ENCODE measurements around the gene ASPSCR1. TPM values are rescaled to one million over a fixed set of nuclear protein-coding genes. Genes with fewer than 3 reads are reported as not detected.

ASPSCR1 gene
- total and polyA plus RNA-seq, 3 donors from 2014 or later = 40.5 to 49.7 (median 46.2) TPM

- WGBS, 2 donors = 91 to 95% methylated on average over 7 to 22 of the region's 28 CpGs
- intact Hi-C loops (cut with DNase I; ENCODE audit: low total_unique reads) = no loop called here
- no peaks in the 10 kb centered on the region for H3K27me3 ChIP-seq
- no peak overlapping the region for H3K4me3 ChIP-seq
- peaks cover 6% of the 10 kb centered on the region for H3K4me1 ChIP-seq
- TF ChIP-seq POLR2A (IDR thresholded peaks at IDR 0.05) = no peak
- no peak for TF ChIP-seq CTCF (IDR thresholded peaks at IDR 0.05)
- H3K36me3 ChIP-seq (ENCODE audit: low read depth, missing control alignments) = no peaks in the 10 kb centered on the region
- no peak for DNase-seq
- H3K27ac ChIP-seq = no peak overlapping the region
- H3K9me3 ChIP-seq = no peaks in the 10 kb centered on the region
Measured at GRCh38 chr17:82016061-82016874, 38.8 kb downstream of the ASPSCR1 start.

- WGBS, 2 donors = 91 to 93% methylated on average over 21 to 23 of the region's 24 CpGs
- no peaks in the 10 kb centered on the region for H3K36me3 ChIP-seq (ENCODE audit: low read depth, missing control alignments)
- H3K4me1 ChIP-seq = peaks cover 13% of the 10 kb centered on the region
- no peak overlapping the region for H3K4me3 ChIP-seq
- TF ChIP-seq POLR2A (IDR thresholded peaks at IDR 0.05) (no peak), CTCF (IDR thresholded peaks at IDR 0.05) (no peak)
- DNase-seq = no peak
- no peaks in the 10 kb centered on the region for H3K27me3 ChIP-seq
- intact Hi-C loops (cut with DNase I; ENCODE audit: low total_unique reads) = no loop called here
- no peaks in the 10 kb centered on the region for H3K9me3 ChIP-seq
- H3K27ac ChIP-seq = no peak overlapping the region
Measured at GRCh38 chr17:82016875-82017459, 39.5 kb downstream of the ASPSCR1 start.

GRCh38 chr17:82017612-82018151, 40.3 kb downstream of the ASPSCR1 start:
- Histone ChIP-seq H3K27ac (no peak overlapping the region), H3K36me3 (ENCODE audit: low read depth, missing control alignments) (no peaks in the 10 kb centered on the region), H3K4me3 (no peak overlapping the region), H3K4me1 (peaks cover 15% of the 10 kb centered on the region), H3K27me3 (no peaks in the 10 kb centered on the region), H3K9me3 (no peaks in the 10 kb centered on the region)
- no peak for DNase-seq
- intact Hi-C loops (cut with DNase I; ENCODE audit: low total_unique reads) = no loop called here
- TF ChIP-seq POLR2A (IDR thresholded peaks at IDR 0.05) = no peak
- 84% methylated on average over 13 of the region's 13 CpGs; no CpG with 5 or more reads in 1 of the 2 donors for WGBS, 2 donors

GRCh38 chr17:82018152-82018988, 40.9 kb downstream of the ASPSCR1 start:
- Histone ChIP-seq H3K9me3 (no peaks in the 10 kb centered on the region), H3K4me3 (no peak overlapping the region), H3K27me3 (no peaks in the 10 kb centered on the region), H3K27ac (no peak overlapping the region), H3K36me3 (ENCODE audit: low read depth, missing control alignments) (no peaks in the 10 kb centered on the region), H3K4me1 (peaks cover 10% of the 10 kb centered on the region)
- no peak for TF ChIP-seq POLR2A (IDR thresholded peaks at IDR 0.05)
- TF ChIP-seq CTCF (IDR thresholded peaks at IDR 0.05) = no peak
- intact Hi-C loops (cut with DNase I; ENCODE audit: low total_unique reads) = no loop called here
- WGBS, 2 donors = 77 to 80% methylated on average over 10 to 19 of the region's 19 CpGs
- no peak for DNase-seq

Measured in testis (tissue), 3 donors.